ENCODE results near the gene CHRNA10. TPM values are rescaled to one million over a fixed set of nuclear protein-coding genes. Genes with fewer than 3 reads are reported as not detected.

Gene CHRNA10
- total RNA-seq, 3 donors from 2014 or later, result 0.48 to 0.88 (median 0.66) TPM

GRCh38 chr11:3665336-3666022 lies 5.7 kb downstream of the CHRNA10 start:
- no peak for DNase-seq (ENCODE audit: low spot score in 2 of 2)
- H3K36me3 ChIP-seq, result peaks cover 6% of the 10 kb centered on the region

GRCh38 chr11:3664032-3664630 lies 7.1 kb downstream of the CHRNA10 start:
- intact Hi-C loops (cut with DNase I; ENCODE audit: low total_unique reads), result no loop called here
- H3K9me3 ChIP-seq, result no peaks in the 10 kb centered on the region

More at GRCh38 chr11:3665336-3666022, 5.7 kb downstream of the CHRNA10 start:
- H3K27ac ChIP-seq, result no peak overlapping the region
- no peaks in the 10 kb centered on the region for H3K4me1 ChIP-seq
- intact Hi-C loops (cut with DNase I; ENCODE audit: low total_unique reads), result no loop called here
- no peak overlapping the region for H3K4me3 ChIP-seq
- H3K27me3 ChIP-seq, result no peaks in the 10 kb centered on the region
- TF ChIP-seq, protein P1, sequence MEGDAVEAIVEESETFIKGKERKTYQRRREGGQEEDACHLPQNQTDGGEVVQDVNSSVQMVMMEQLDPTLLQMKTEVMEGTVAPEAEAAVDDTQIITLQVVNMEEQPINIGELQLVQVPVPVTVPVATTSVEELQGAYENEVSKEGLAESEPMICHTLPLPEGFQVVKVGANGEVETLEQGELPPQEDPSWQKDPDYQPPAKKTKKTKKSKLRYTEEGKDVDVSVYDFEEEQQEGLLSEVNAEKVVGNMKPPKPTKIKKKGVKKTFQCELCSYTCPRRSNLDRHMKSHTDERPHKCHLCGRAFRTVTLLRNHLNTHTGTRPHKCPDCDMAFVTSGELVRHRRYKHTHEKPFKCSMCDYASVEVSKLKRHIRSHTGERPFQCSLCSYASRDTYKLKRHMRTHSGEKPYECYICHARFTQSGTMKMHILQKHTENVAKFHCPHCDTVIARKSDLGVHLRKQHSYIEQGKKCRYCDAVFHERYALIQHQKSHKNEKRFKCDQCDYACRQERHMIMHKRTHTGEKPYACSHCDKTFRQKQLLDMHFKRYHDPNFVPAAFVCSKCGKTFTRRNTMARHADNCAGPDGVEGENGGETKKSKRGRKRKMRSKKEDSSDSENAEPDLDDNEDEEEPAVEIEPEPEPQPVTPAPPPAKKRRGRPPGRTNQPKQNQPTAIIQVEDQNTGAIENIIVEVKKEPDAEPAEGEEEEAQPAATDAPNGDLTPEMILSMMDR (IDR thresholded peaks at IDR 0.05), result no peak
- TF ChIP-seq POLR2A (IDR thresholded peaks at IDR 0.05) (no peak), POLR2AphosphoS5 (IDR thresholded peaks at IDR 0.05) (no peak)
- H3K9me3 ChIP-seq, result no peaks in the 10 kb centered on the region

GRCh38 chr11:3662856-3663255 lies 8.3 kb downstream of the CHRNA10 start:
- intact Hi-C loops (cut with DNase I; ENCODE audit: low total_unique reads), result no loop called here
- H3K27ac ChIP-seq, result no peak overlapping the region
- H3K9me3 ChIP-seq, result no peaks in the 10 kb centered on the region
- no peaks in the 10 kb centered on the region for H3K4me1 ChIP-seq
- H3K27me3 ChIP-seq, result no peaks in the 10 kb centered on the region
- peaks cover 6% of the 10 kb centered on the region for H3K36me3 ChIP-seq
- no peak for DNase-seq (ENCODE audit: low spot score in 2 of 2)
- TF ChIP-seq, protein P1 (IDR thresholded peaks at IDR 0.05), result no peak
- TF ChIP-seq POLR2AphosphoS5 (IDR thresholded peaks at IDR 0.05), result no peak
- TF ChIP-seq POLR2A (IDR thresholded peaks at IDR 0.05), result no peak
- no peak overlapping the region for H3K4me3 ChIP-seq

More at GRCh38 chr11:3664032-3664630, 7.1 kb downstream of the CHRNA10 start:
- H3K27me3 ChIP-seq, result no peaks in the 10 kb centered on the region
- peaks cover 6% of the 10 kb centered on the region for H3K36me3 ChIP-seq
- no peak for DNase-seq (ENCODE audit: low spot score in 2 of 2)
- H3K4me1 ChIP-seq, result no peaks in the 10 kb centered on the region
- H3K4me3 ChIP-seq, result no peak overlapping the region
- H3K27ac ChIP-seq, result no peak overlapping the region
- no peak for TF ChIP-seq POLR2AphosphoS5 (IDR thresholded peaks at IDR 0.05)
- TF ChIP-seq, protein P1 (IDR thresholded peaks at IDR 0.05), result no peak
- no peak for TF ChIP-seq POLR2A (IDR thresholded peaks at IDR 0.05)

- Histone ChIP-seq H3K36me3 (no peaks in the 10 kb centered on the region), H3K9me3 (no peaks in the 10 kb centered on the region), H3K4me3 (no peak overlapping the region), H3K27ac (no peak overlapping the region), H3K4me1 (no peaks in the 10 kb centered on the region), H3K27me3 (no peaks in the 10 kb centered on the region)
- no peak for DNase-seq (ENCODE audit: low spot score in 2 of 2)
- intact Hi-C loops (cut with DNase I; ENCODE audit: low total_unique reads), result no loop called here
- TF ChIP-seq POLR2A (IDR thresholded peaks at IDR 0.05), result no peak
- TF ChIP-seq, protein P1 (IDR thresholded peaks at IDR 0.05), result no peak
- TF ChIP-seq POLR2AphosphoS5 (IDR thresholded peaks at IDR 0.05), result no peak
These were observed 10.2 kb downstream of the CHRNA10 start for GRCh38 chr11:3660960-3661359.

Data from breast epithelium (tissue), 4 donors.